DMS 273 (cell line): ENCODE data around the gene OTUD1.

Experiments used
- DNase-seq: peaks from one replicate; lab custom pipeline; 2025; ENCODE audit not compliant: unreplicated experiment; lab: John Stamatoyannopoulos, UW

OTUD1 gene

DNA sequence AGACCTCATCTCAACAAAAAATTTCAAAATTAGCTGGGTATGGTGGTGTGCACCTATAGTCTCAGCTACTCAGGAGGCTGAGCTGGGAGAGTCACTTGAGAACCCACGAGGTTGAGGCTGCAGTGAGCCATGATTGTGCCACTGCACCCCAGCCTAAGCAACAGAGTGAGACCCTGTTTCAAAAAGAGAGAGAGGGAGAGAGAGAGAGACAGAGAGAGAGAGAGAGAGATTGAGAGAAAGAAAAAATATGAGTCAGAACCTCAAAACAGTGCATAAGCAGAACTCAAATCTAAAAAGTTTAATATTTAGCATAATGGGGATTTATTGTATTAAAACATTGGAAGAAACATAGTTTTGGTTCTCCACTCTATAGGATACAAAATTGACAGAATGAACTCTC lies 17.5 kb upstream of the OTUD1 start:
- DNase-seq, result no peak

DNA sequence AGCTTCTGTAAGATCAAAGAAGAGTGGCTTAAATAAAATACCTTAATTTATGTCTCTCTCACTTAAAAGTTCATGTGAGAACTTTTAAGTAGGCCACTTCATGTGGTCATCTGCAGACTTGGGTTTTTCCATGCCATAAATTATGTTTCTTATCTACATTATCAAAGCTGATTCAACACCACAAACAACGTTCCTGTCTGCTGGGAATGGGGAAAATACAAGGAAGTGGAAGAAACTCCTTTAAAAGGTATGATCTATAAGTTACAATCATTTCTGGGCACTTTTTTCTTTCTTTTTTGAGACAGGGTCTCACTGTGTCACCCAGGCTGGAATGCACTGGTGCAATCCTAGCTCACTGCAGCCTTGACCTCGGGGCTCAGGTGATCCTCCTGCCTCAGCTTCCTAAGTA lies 16.9 kb upstream of the OTUD1 start:
- DNase-seq, result no peak

GRCh38 chr10:23432166-23432565 lies 6.7 kb upstream of the OTUD1 start:
- DNase-seq, result no peak

GRCh38 chr10:23432639-23433038 lies 6.2 kb upstream of the OTUD1 start:
- DNase-seq, result no peak

GRCh38 chr10:23433701-23434100 lies 5.2 kb upstream of the OTUD1 start:
- DNase-seq, result no peak

- no peak for DNase-seq
Observed at GRCh38 chr10:23435378-23435777, 3.5 kb upstream of the OTUD1 start.

GRCh38 chr10:23436983-23437382 lies 1.9 kb upstream of the OTUD1 start:
- peak; percentile 1 for DNase-seq

GRCh38 chr10:23437963-23438546 lies 820 bp upstream of the OTUD1 start:
- no peak for DNase-seq

DNA sequence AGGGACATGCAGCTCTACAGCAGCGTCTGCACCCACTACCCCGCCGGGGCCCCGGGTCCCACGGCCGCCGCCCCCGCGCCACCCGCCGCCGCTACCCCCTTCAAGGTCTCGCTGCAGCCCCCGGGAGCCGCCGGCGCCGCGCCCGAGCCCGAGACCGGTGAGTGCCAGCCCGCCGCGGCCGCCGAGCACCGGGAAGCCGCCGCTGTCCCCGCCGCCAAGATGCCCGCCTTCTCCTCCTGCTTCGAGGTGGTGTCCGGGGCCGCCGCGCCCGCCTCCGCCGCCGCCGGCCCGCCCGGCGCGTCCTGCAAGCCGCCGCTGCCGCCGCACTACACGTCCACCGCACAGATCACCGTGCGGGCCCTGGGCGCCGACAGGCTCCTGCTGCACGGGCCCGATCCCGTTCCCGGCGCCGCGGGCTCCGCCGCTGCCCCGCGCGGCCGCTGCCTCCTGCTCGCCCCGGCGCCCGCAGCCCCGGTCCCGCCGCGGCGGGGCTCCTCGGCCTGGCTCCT lies 631 bp downstream of the OTUD1 start:
- peak; percentile 46 for DNase-seq

GRCh38 chr10:23439961-23440889 lies 1.4 kb downstream of the OTUD1 start:
- peak; percentile 41 for DNase-seq

DNA sequence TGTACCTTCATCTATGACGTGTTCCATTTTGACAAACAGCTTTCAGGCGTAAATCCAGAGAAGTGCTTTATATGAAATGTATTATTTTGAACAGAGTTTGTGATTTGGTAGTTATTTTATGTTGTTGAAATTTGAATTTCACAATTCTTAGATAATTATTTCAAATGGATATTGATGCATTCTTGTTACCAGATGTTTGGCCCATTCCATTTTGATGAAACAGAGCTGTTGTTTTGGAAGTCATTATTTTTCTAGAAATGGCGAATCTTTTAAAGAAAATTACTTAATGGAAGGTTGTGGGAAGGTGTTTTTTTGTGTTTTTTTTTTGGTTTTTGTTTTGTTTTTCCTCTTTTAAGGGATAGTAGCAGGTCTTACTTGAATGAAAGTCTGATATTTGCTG lies 2.4 kb downstream of the OTUD1 start:
- no peak for DNase-seq

DNA sequence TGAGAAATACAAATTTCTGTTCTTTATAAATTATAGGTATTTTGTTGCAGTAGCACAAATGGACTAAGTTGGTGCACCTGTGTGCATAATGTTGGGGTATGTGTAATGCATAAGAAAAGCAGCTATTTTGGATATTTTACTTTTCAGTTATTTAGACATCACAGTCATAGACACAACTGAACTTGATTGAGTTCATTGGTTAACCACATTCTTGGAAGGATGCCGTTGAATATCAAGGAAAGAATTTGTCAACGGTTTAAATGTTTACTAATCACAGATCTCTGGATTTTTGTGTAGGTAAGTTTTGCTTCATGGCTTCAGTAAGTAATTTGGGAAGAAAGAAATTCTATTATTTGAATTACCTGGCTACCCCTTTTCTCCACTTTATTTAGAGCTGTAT lies 4.1 kb downstream of the OTUD1 start:
- no peak for DNase-seq

DNA sequence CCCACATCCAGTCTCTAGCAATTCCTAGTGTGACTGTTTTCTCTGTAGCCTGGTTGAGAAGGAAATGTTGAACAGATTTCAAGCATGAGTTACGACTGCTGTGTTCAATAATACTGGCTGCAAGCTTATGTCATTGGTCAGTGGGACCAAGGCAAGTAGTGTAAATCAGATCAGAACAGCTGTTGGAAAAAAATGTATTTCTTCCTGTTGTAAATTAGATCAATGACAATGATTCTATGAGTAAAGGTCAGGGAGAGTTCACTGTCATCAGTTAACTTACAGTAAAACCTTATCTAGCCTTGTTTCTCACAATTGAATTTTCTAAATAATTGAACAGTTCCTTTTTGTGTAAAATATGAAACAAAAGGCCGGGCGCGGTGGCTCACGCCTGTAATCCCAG lies 6.7 kb downstream of the OTUD1 start:
- no peak for DNase-seq

GRCh38 chr10:23448323-23448722 lies 9.4 kb downstream of the OTUD1 start:
- DNase-seq, result no peak

GRCh38 chr10:23448802-23449570 lies 10.1 kb downstream of the OTUD1 start:
- no peak for DNase-seq

DNA sequence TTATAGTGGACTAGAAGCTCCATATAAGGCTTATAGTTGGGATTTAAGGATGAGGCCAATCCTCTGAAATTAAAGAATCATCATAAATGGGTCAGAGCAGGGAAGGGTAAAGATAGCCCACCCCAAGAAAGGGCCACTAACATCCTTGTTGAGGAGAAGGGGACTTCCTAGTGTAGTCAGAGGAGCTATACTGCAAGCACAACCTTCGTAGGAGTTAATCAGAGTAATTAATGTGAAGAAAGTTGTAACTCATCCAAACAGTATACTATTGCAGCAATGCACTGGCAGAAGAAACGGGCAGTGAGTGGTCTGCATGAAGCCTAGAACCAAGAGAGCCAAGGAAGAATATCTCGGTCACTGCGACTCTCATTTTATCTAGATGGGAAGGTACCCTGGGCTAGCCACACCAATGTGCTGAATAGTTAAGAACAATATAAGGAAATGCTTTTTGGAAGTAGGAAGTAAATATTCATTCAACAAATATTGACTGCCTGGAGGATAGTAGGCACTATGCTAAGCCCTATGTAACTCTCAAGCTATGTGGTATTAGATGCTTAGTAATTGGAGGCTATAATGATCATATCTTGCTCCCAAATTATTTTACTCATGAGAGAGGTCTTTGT lies 13.3 kb downstream of the OTUD1 start:
- no peak for DNase-seq

- no peak for DNase-seq
Observed at GRCh38 chr10:23453465-23453864, 14.6 kb downstream of the OTUD1 start.

GRCh38 chr10:23457632-23458417 lies 18.9 kb downstream of the OTUD1 start:
- DNase-seq, result no peak

DNA sequence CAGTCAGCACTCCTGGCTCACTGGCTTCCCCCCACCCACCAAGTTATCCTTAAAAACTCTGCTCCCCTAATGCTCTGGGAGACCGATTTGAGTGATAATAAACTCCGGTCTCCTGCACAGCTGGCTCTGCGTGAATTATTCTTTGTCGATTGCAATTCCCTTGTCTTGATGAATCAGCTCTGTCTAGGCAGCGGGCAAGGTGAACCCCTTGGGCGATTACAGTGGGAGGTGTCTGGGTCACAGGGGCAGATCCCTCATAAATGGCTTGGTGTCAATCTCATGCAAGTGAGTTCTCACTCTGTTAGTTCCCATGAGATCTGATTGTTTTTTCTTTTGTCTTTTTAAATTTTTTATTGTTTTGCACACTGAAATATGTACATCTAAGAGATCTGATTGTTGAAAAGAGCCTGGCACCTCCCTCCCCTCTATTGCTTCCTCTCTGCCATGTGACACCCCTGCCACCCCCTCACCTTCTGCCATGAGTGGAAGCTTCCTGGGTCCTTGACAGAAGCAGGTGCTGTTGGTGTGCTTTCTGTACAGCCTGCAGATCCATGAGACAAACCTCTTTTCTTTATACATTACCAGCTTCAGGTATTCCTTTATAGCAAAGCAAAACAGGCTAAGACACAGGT lies 20.5 kb downstream of the OTUD1 start:
- DNase-seq, result no peak

- DNase-seq, result no peak
Observed at GRCh38 chr10:23461557-23461956, 22.7 kb downstream of the OTUD1 start.
